K562 (cell line): ENCODE results near the gene KLK1. TPM values are rescaled to one million over a fixed set of nuclear protein-coding genes. Genes with fewer than 3 reads are reported as not detected.
A peak's percentile ranks its signal among the peaks of the same experiment; 100 is the strongest.

Experiments used
- CBX2 ChIP-seq: fragments of 200-600 bp; sonication (generic); IDR thresholded peaks from one replicate; pipeline ENCODE4 v1.6.1; 2012; ENCODE audit warnings: mild to moderate bottlenecking, low read length, inconsistent platforms; ENCODE audit not compliant: insufficient read depth, poor library complexity, severe bottlenecking
- CBX3 ChIP-seq, 2 experiments: IDR thresholded peaks; 1 replicate in 1 of 2; 2 replicates in 1 of 2; pipeline ENCODE4 v1.6.1; 2012; ENCODE audit warnings: inconsistent platforms in 2 of 2, low read length in 2 of 2, borderline replicate concordance in 1 of 2, control low read depth in 1 of 2
- CCAR2 ChIP-seq: fragments of 200-400 bp; formaldehyde crosslinking; IDR thresholded peaks from 2 replicates; pipeline ENCODE4 v1.6.1; 2017; ENCODE audit warnings: mild to moderate bottlenecking, low read depth, low read length
- FOSL1 ChIP-seq: fragments of 200-800 bp; sonication (Bioruptor generic); conservative IDR thresholded peaks from 2 replicates; pipeline ENCODE4 v1.6.1; 2016; ENCODE audit warnings: missing genetic modification characterization, missing compliant biosample characterization
- ILF3 ChIP-seq: fragments of 450-650 bp; IDR thresholded peaks from 2 replicates; pipeline ENCODE4 v1.6.1; 2018; ENCODE audit warnings: antibody characterized with exemption, mild to moderate bottlenecking, moderate library complexity, borderline replicate concordance
- MYNN ChIP-seq, 2 experiments: sonication (generic); formaldehyde crosslinking in 1 of 2; IDR thresholded peaks; 2 replicates each; pipeline versions ENCODE4 v1.5.0 to v1.6.1; 2016 to 2020; ENCODE audit warnings: antibody characterized with exemption in 1 of 2, missing genetic modification reagents in 1 of 2
- PML ChIP-seq: IDR thresholded peaks from 2 replicates; pipeline ENCODE4 v1.6.1; 2012; ENCODE audit warnings: low read length, inconsistent platforms
- POLR2A ChIP-seq: fragments of 450-650 bp; conservative IDR thresholded peaks from 2 replicates; pipeline ENCODE4 v1.6.1; 2016
- POLR2AphosphoS5 ChIP-seq: IDR thresholded peaks from 2 replicates; pipeline ENCODE4 v1.6.1; 2011; ENCODE audit warnings: mild to moderate bottlenecking, low read depth, low read length, moderate library complexity; ENCODE audit not compliant: control insufficient read depth, insufficient read depth
- POLR2B ChIP-seq: fragments of 450-650 bp; IDR thresholded peaks from 2 replicates; pipeline ENCODE4 v1.6.1; 2018; ENCODE audit warnings: low read depth; ENCODE audit not compliant: partially characterized antibody
- POLR2H ChIP-seq: IDR thresholded peaks from 2 replicates; pipeline ENCODE4 v1.6.1; 2016; ENCODE audit warnings: missing genetic modification characterization, low read depth, mild to moderate bottlenecking, control low read depth, missing compliant biosample characterization, moderate library complexity
- RNF2 ChIP-seq: sonication (generic); IDR thresholded peaks from 2 replicates; pipeline ENCODE4 v1.6.1; 2016
- SUPT5H ChIP-seq: fragments of 450-650 bp; IDR thresholded peaks from 2 replicates; pipeline ENCODE4 v1.6.1; 2016
- ZNF174 ChIP-seq: fragments of 250-450 bp; sonication (Bioruptor Pico); IDR thresholded peaks from 2 replicates; pipeline ENCODE4 v1.4.0; 2020; ENCODE audit warnings: mild to moderate bottlenecking
- ZNF253 ChIP-seq: fragments of 250-450 bp; sonication (Bioruptor Pico); conservative IDR thresholded peaks from 2 replicates; pipeline ENCODE4 v1.6.1; 2021; ENCODE audit warnings: mild to moderate bottlenecking
- ZNF311 ChIP-seq: fragments of 250-450 bp; sonication (Bioruptor Pico); IDR thresholded peaks from 2 replicates; pipeline ENCODE4 v1.4.0; 2020; ENCODE audit warnings: mild to moderate bottlenecking, moderate library complexity
- ZNF41 ChIP-seq: fragments of 250-450 bp; sonication (Bioruptor Pico); conservative IDR thresholded peaks from 2 replicates; pipeline ENCODE4 v1.4.0; 2020; ENCODE audit warnings: mild to moderate bottlenecking
- polyA plus RNA-seq, 8 experiments: library from polyadenylated mRNA; depleted of rRNA in 4 of 8; stranded (reverse) in 5 of 8; unstranded in 3 of 8; fragments of >200 nt; fragmentation: Nextera tagmentation in 2 of 8; fragmentation: Illumina TruSeq in 1 of 8; extraction: Ambion mirVana in 2 of 8; extraction: Trizol in 1 of 8; gene quantifications; 2 replicates each; pipeline versions ENCODE4 v1.2.1 to v1.2.3, GENCODE V29; 2011 to 2014; ENCODE audit warnings: inconsistent platforms in 1 of 8, missing spikeins in 1 of 8
- total RNA-seq, 7 experiments: library from RNA; depleted of rRNA in 6 of 7; stranded (reverse); fragments of >200 nt in 6 of 7; fragmentation: Illumina TruSeq in 2 of 7; extraction: Trizol in 2 of 7; gene quantifications; 2 replicates each; pipeline versions ENCODE4 v1.2.1 to v1.2.3, GENCODE V29; 2011 to 2021; ENCODE audit warnings: low replicate concordance in 1 of 7
- TF ChIP-seq, protein P1 (sequence below): fragments of 450-650 bp; IDR thresholded peaks from 2 replicates; pipeline ENCODE4 v1.6.1; 2017; ENCODE audit warnings: mild to moderate bottlenecking, moderate library complexity
- TF ChIP-seq, protein P2 (sequence below): fragments of 450-650 bp; formaldehyde crosslinking; IDR thresholded peaks from 2 replicates; pipeline ENCODE4 v1.4.0; 2022; ENCODE audit warnings: missing genetic modification characterization

KLK1 gene
- total and polyA plus RNA-seq, 9 of the 15 experiments (the other 6 are each of a cell fraction or from before 2014, with no cell fraction given), result 0.87 to 15.4 (median 9.1) TPM

DNA sequence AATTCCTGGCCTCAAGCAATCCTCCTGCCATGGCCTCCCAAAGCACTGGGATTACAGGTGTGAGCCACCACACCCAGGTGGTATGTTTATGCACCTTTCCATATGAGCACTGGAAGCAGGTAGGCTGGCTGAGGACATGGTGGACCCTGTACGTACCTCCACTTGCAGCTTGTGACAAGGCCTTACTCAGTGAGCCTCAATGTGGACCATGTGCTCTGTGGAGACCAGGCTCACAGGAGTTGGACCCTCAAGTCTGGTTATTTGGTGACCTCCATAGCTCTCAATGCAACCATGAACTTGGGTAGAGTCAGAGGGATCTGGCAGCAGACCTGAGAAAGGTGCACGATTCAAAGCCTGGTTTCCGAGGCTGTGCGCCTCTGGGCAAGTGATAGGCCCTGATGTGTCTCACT lies 27.9 kb downstream of the KLK1 start (continued):
- TF ChIP-seq CCAR2 (no peak), POLR2B (peak; percentile 62), ILF3 (no peak), ZNF311 (no peak), ZNF41 (no peak), ZNF253 (CRISPR knock-in tag) (no peak), RNF2 (no peak), SUPT5H (peak; percentile 61), POLR2H (tag) (0 out of 2 replicates have a peak, but pooled peaks have one; percentile 54), ZNF174 (CRISPR knock-in tag) (no peak), POLR2AphosphoS5 (0 out of 2 replicates have a peak, but pooled peaks have one; percentile 3), POLR2A (peak; percentile 80), FOSL1 (tag) (no peak), CBX2 (no peak), CBX3 (IDR thresholded peaks at IDR 0.05; ENCODE audit: borderline replicate concordance in 1 of 2, low read length in 2 of 2) (peak in 1 of 2 experiments; percentile 28; a peak in 1 of 3 replicates), MYNN (IDR thresholded peaks at IDR 0.05) (peak; percentile 66; the same call in 1 of the 2 replicates), MYNN (CRISPR knock-in tag; IDR thresholded peaks at IDR 0.05) (no peak), PML (peak; percentile 34; the same call in 1 of the 2 replicates)
- TF ChIP-seq, protein P1, sequence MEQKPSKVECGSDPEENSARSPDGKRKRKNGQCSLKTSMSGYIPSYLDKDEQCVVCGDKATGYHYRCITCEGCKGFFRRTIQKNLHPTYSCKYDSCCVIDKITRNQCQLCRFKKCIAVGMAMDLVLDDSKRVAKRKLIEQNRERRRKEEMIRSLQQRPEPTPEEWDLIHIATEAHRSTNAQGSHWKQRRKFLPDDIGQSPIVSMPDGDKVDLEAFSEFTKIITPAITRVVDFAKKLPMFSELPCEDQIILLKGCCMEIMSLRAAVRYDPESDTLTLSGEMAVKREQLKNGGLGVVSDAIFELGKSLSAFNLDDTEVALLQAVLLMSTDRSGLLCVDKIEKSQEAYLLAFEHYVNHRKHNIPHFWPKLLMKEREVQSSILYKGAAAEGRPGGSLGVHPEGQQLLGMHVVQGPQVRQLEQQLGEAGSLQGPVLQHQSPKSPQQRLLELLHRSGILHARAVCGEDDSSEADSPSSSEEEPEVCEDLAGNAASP, result no peak
- TF ChIP-seq, protein P2, sequence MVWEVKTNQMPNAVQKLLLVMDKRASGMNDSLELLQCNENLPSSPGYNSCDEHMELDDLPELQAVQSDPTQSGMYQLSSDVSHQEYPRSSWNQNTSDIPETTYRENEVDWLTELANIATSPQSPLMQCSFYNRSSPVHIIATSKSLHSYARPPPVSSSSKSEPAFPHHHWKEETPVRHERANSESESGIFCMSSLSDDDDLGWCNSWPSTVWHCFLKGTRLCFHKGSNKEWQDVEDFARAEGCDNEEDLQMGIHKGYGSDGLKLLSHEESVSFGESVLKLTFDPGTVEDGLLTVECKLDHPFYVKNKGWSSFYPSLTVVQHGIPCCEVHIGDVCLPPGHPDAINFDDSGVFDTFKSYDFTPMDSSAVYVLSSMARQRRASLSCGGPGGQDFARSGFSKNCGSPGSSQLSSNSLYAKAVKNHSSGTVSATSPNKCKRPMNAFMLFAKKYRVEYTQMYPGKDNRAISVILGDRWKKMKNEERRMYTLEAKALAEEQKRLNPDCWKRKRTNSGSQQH (CRISPR knock-in tag), result no peak
